Nephron progenitor cell (in vitro differentiated cells): Measurements from ENCODE around the gene SRSF12.

Source experiments
- DNase-seq: peaks from one replicate; pipeline ENCODE4 v3.0.0; 2021
- H3K27ac Mint-ChIP-seq: 2 replicates; pipeline ENCODE4 v1.8.0; 2021; ENCODE audit warnings: mild to moderate bottlenecking, moderate library complexity, mixed read lengths
- H3K27me3 Mint-ChIP-seq: 2 replicates; pipeline ENCODE4 v1.8.0; 2021; ENCODE audit warnings: mild to moderate bottlenecking, low read depth, mixed read lengths; ENCODE audit not compliant: poor library complexity
- H3K36me3 Mint-ChIP-seq: 2 replicates; pipeline ENCODE4 v1.8.0; 2021; ENCODE audit warnings: low read depth, mixed read lengths
- H3K4me1 Mint-ChIP-seq: 2 replicates; pipeline ENCODE4 v1.8.0; 2021; ENCODE audit warnings: mixed read lengths
- H3K4me3 Mint-ChIP-seq: 2 replicates; pipeline ENCODE4 v1.8.0; 2021; ENCODE audit warnings: mild to moderate bottlenecking, moderate library complexity, mixed read lengths
- H3K9me3 Mint-ChIP-seq: 2 replicates; pipeline ENCODE4 v1.8.0; 2021; ENCODE audit warnings: mild to moderate bottlenecking, moderate library complexity, mixed read lengths
- CTCF ChIP-seq: fragments of 200-600 bp; sonication (generic); IDR thresholded peaks from 2 replicates; pipeline ENCODE4 v1.5.0; 2021; ENCODE audit warnings: antibody characterized with exemption

Gene SRSF12

GRCh38 chr6:89148016-89148750, 30.3 kb upstream of the SRSF12 start:
- Mint-ChIP-seq H3K4me3 (peak overlapping the region; percentile 49), H3K4me1 (peaks cover 15% of the 10 kb centered on the region), H3K36me3 (peaks cover 17% of the 10 kb centered on the region), H3K27ac (no peak overlapping the region), H3K27me3 (peaks cover 40% of the 10 kb centered on the region), H3K9me3 (peaks cover 4% of the 10 kb centered on the region)
- DNase-seq, result no peak
- TF ChIP-seq CTCF, result no peak

- H3K4me3 Mint-ChIP-seq, result peak overlapping the region; percentile 80
- TF ChIP-seq CTCF, result no peak
- H3K36me3 Mint-ChIP-seq, result peaks cover 25% of the 10 kb centered on the region
- peaks cover 4% of the 10 kb centered on the region for H3K9me3 Mint-ChIP-seq
- no peak for DNase-seq
- no peak overlapping the region for H3K27ac Mint-ChIP-seq
- H3K27me3 Mint-ChIP-seq, result peaks cover 40% of the 10 kb centered on the region
- peaks cover 15% of the 10 kb centered on the region for H3K4me1 Mint-ChIP-seq
Measured at GRCh38 chr6:89146718-89147700, 29.1 kb upstream of the SRSF12 start.

DNA sequence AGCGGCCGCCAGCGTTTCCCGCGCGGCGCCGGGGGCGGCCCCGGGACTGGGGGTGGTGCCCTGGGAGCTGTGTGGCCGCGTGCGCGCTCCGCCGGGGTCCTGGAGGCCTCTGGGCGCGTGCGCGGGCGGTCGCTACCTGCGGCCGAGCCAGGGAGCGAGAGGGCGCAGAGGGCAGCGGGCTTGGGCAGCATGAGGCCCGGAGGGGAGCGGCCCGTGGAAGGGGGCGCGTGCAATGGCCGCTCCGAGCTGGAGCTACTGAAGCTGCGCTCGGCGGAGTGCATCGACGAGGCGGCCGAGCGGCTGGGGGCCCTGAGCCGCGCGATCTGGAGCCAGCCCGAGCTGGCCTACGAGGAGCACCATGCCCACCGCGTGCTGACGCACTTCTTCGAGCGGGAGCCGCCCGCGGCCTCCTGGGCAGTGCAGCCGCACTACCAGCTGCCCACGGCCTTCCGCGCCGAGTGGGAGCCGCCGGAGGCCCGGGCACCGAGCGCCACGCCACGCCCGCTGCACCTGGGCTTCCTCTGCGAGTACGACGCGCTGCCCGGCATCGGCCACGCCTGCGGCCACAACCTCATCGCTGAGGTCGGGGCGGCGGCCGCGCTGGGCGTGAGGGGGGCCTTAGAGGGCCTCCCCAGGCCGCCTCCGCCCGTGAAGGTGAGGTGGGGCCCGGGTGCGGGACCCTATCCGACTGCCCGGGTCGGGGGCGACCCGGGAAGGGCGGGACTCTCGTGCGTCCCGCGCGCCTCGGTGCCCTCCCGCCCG, 28.3 kb upstream of the SRSF12 start, which contains the start of gene PM20D2:
TSS of gene PM20D2 (plus strand) at position 100 of the 762 bp plus-strand sequence. CDS start at position 190, 90 bp downstream.
- Mint-ChIP-seq H3K36me3 (peaks cover 30% of the 10 kb centered on the region), H3K4me1 (peaks cover 15% of the 10 kb centered on the region), H3K4me3 (peak within 1 kb of the TSS; percentile 86), H3K27ac (no peak within 1 kb of the TSS), H3K9me3 (peaks cover 4% of the 10 kb centered on the region), H3K27me3 (peaks cover 37% of the 10 kb centered on the region)
- TF ChIP-seq CTCF, result no peak
- DNase-seq, result peak; percentile 75

- DNase-seq, result no peak
- H3K27ac Mint-ChIP-seq, result no peak overlapping the region
- H3K27me3 Mint-ChIP-seq, result peaks cover 37% of the 10 kb centered on the region
- H3K4me1 Mint-ChIP-seq, result peaks cover 15% of the 10 kb centered on the region
- peak overlapping the region; percentile 86 for H3K4me3 Mint-ChIP-seq
- H3K9me3 Mint-ChIP-seq, result peaks cover 4% of the 10 kb centered on the region
- H3K36me3 Mint-ChIP-seq, result peaks cover 30% of the 10 kb centered on the region
- no peak for TF ChIP-seq CTCF
Measured at GRCh38 chr6:89145091-89145955, 27.5 kb upstream of the SRSF12 start.

GRCh38 chr6:89144354-89144906, 26.6 kb upstream of the SRSF12 start:
- no peak overlapping the region for H3K27ac Mint-ChIP-seq
- peak overlapping the region; percentile 51 for H3K4me3 Mint-ChIP-seq
- H3K4me1 Mint-ChIP-seq, result peaks cover 17% of the 10 kb centered on the region
- peaks cover 37% of the 10 kb centered on the region for H3K27me3 Mint-ChIP-seq
- H3K36me3 Mint-ChIP-seq, result peaks cover 26% of the 10 kb centered on the region
- no peak for DNase-seq
- H3K9me3 Mint-ChIP-seq, result peaks cover 4% of the 10 kb centered on the region
- no peak for TF ChIP-seq CTCF
